Measurements from ENCODE around the gene ATP5F1D.

The ATP5F1D gene

DNA sequence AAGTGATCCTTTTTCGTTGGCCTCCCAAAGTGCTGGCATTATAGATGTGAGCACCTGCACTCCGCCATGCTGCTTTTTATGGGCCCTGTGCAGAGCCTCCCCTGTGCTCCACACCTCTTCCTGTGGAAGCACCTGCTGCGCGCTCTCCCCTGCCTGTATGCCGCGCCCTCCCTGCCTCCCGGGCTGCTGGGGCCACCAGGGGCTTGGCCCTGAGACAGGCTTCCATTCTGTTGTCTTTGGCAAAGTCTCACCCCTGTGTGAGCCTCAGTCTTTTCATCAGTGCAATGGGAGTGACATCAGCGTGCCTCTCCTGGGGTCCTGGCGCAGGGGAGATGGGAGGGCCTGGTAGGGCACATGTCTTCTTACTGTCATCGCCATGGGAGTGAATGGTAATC, 35.1 kb downstream of the ATP5F1D start:
- WGBS (ENCODE audit: extremely low coverage, insufficient coverage, insufficient read length): no CpG with 5 or more reads among the region's 10 CpGs

DNA sequence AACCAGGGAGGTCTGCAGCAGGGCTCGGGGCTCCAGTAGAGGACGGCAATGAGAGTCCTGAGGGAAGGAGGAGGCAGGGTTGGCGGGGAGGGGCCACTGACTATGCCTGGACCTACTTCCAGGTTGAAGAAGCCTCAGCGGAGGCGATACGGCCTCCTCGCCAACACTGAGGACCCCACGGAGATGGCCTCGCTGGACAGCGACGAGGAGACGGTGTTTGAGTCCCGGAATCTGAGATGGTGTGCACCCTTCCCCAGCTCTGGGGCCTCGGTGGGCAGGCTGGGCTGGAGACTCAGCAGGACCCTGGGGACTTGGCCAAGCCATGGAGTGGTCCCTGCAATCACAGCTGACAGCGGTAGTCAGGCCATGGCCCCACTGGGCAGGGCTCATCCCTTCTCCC, 35.5 kb downstream of the ATP5F1D start:
- H2BK12ac ChIP-seq (ENCODE audit: low read length): no peak overlapping the region
- H3K79me1 ChIP-seq (ENCODE audit: low read length): peaks cover 12% of the 10 kb centered on the region
- H2BK120ac ChIP-seq (ENCODE audit: insufficient read depth, low read length, poor library complexity): no peak overlapping the region
- H3K14ac ChIP-seq (ENCODE audit: low read length): no peak overlapping the region
- no peak overlapping the region for H3K27ac ChIP-seq (ENCODE audit: low read depth, low read length)
- H2AK5ac ChIP-seq (ENCODE audit: low read length): no peak overlapping the region
- no peak overlapping the region for H3K23ac ChIP-seq (ENCODE audit: low read length)
- WGBS (ENCODE audit: extremely low coverage, insufficient coverage, insufficient read length): no CpG with 5 or more reads among the region's 15 CpGs
- H3K27me3 ChIP-seq (ENCODE audit: insufficient read depth, low read length): no peaks in the 10 kb centered on the region
- H2BK5ac ChIP-seq (ENCODE audit: low read depth, low read length, poor library complexity): no peak overlapping the region
- no peaks in the 10 kb centered on the region for H3K9me3 ChIP-seq (ENCODE audit: insufficient read depth, low read depth, low read length)
- no peak overlapping the region for H4K8ac ChIP-seq (ENCODE audit: low read depth, low read length)
- no peak overlapping the region for H3K4me2 ChIP-seq (ENCODE audit: low read length)
- H4K12ac ChIP-seq (ENCODE audit: low read depth, low read length): no peak overlapping the region
- H3K9ac ChIP-seq (ENCODE audit: low read length): no peak overlapping the region
- no peak overlapping the region for H3K4me3 ChIP-seq (ENCODE audit: low read depth, low read length)
- no peak overlapping the region for H4K91ac ChIP-seq (ENCODE audit: low read depth, low read length)
- no peak overlapping the region for H2AFZ ChIP-seq (ENCODE audit: insufficient read depth, low read length, poor library complexity)
- H3K79me2 ChIP-seq (ENCODE audit: control insufficient read depth, insufficient read depth, low read length, poor library complexity): peaks cover 10% of the 10 kb centered on the region
- H3K36me3 ChIP-seq (ENCODE audit: control insufficient read depth in 1 of 2, insufficient read depth in 2 of 2, low read length in 2 of 2): peaks cover 39% of the 10 kb centered on the region in 2 experiments
- DNase-seq: no peak
- H3K4ac ChIP-seq (ENCODE audit: low read depth, low read length): no peak overlapping the region
- H3K4me1 ChIP-seq (ENCODE audit: control insufficient read depth in 1 of 2, insufficient read depth in 2 of 2, low read length in 2 of 2): peaks cover 17 to 18% of the 10 kb centered on the region in 2 experiments
- H3K18ac ChIP-seq (ENCODE audit: low read length): peak overlapping the region; percentile 18

More for the DNA sequence above, 35.1 kb downstream of the ATP5F1D start:
- peaks cover 10% of the 10 kb centered on the region for H3K79me2 ChIP-seq (ENCODE audit: control insufficient read depth, insufficient read depth, low read length, poor library complexity)
- H3K18ac ChIP-seq (ENCODE audit: low read length): no peak overlapping the region
- no peak overlapping the region for H2BK120ac ChIP-seq (ENCODE audit: insufficient read depth, low read length, poor library complexity)
- H3K23ac ChIP-seq (ENCODE audit: low read length): no peak overlapping the region
- H4K12ac ChIP-seq (ENCODE audit: low read depth, low read length): peak overlapping the region; percentile 9
- H2BK12ac ChIP-seq (ENCODE audit: low read length): no peak overlapping the region
- H2AK5ac ChIP-seq (ENCODE audit: low read length): no peak overlapping the region
- peaks cover 12% of the 10 kb centered on the region for H3K79me1 ChIP-seq (ENCODE audit: low read length)
- H3K4me2 ChIP-seq (ENCODE audit: low read length): no peak overlapping the region
- H3K9ac ChIP-seq (ENCODE audit: low read length): no peak overlapping the region
- H4K91ac ChIP-seq (ENCODE audit: low read depth, low read length): no peak overlapping the region
- no peak overlapping the region for H2AFZ ChIP-seq (ENCODE audit: insufficient read depth, low read length, poor library complexity)
- H3K4ac ChIP-seq (ENCODE audit: low read depth, low read length): peak overlapping the region; percentile 4
- no peak overlapping the region for H3K4me3 ChIP-seq (ENCODE audit: low read depth, low read length)
- H3K9me3 ChIP-seq (ENCODE audit: insufficient read depth, low read depth, low read length): no peaks in the 10 kb centered on the region
- no peak overlapping the region for H3K14ac ChIP-seq (ENCODE audit: low read length)
- H4K8ac ChIP-seq (ENCODE audit: low read depth, low read length): no peak overlapping the region
- peaks cover 17 to 18% of the 10 kb centered on the region in 2 experiments for H3K4me1 ChIP-seq (ENCODE audit: control insufficient read depth in 1 of 2, insufficient read depth in 2 of 2, low read length in 2 of 2)
- H3K27me3 ChIP-seq (ENCODE audit: insufficient read depth, low read length): no peaks in the 10 kb centered on the region
- peaks cover 43% of the 10 kb centered on the region in 2 experiments for H3K36me3 ChIP-seq (ENCODE audit: control insufficient read depth in 1 of 2, insufficient read depth in 2 of 2, low read length in 2 of 2)
- no peak for DNase-seq
- no peak overlapping the region for H2BK5ac ChIP-seq (ENCODE audit: low read depth, low read length, poor library complexity)
- no peak overlapping the region for H3K27ac ChIP-seq (ENCODE audit: low read depth, low read length)

DNA sequence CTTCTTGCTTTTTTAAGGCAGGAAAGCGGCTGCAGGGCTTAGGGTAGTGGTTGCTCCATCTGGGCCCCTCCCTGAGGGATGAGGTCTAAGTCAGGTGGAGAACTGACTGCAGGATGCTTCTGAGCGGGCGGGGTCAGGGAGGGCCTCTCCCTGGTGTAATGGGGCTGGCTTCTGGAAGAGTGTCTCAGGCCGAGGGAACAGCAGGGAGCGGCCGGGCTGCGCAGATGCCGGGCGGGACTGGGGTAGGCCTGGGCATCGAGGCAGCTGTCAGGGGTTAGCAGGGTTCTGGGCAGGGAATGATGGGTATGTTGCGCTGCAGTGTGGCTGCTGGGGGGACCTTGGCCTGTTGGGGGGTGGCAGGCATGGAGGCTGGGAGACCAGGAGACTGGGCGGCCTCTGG, 36.5 kb downstream of the ATP5F1D start:
- no peak overlapping the region for H3K23ac ChIP-seq (ENCODE audit: low read length)
- H3K27me3 ChIP-seq (ENCODE audit: insufficient read depth, low read length): no peaks in the 10 kb centered on the region
- no peak overlapping the region for H4K8ac ChIP-seq (ENCODE audit: low read depth, low read length)
- no peak overlapping the region for H3K9ac ChIP-seq (ENCODE audit: low read length)
- H2BK120ac ChIP-seq (ENCODE audit: insufficient read depth, low read length, poor library complexity): no peak overlapping the region
- no peak overlapping the region for H4K12ac ChIP-seq (ENCODE audit: low read depth, low read length)
- H3K18ac ChIP-seq (ENCODE audit: low read length): no peak overlapping the region
- peaks cover 10% of the 10 kb centered on the region for H3K79me2 ChIP-seq (ENCODE audit: control insufficient read depth, insufficient read depth, low read length, poor library complexity)
- no peak overlapping the region for H3K4me2 ChIP-seq (ENCODE audit: low read length)
- H3K36me3 ChIP-seq (ENCODE audit: control insufficient read depth in 1 of 2, insufficient read depth in 2 of 2, low read length in 2 of 2): peaks cover 30% of the 10 kb centered on the region in 2 experiments
- no peak overlapping the region for H3K4me3 ChIP-seq (ENCODE audit: low read depth, low read length)
- no peak overlapping the region for H3K4ac ChIP-seq (ENCODE audit: low read depth, low read length)
- DNase-seq: no peak
- no peak overlapping the region for H3K14ac ChIP-seq (ENCODE audit: low read length)
- H3K27ac ChIP-seq (ENCODE audit: low read depth, low read length): no peak overlapping the region
- no peaks in the 10 kb centered on the region for H3K9me3 ChIP-seq (ENCODE audit: insufficient read depth, low read depth, low read length)
- no peak overlapping the region for H4K91ac ChIP-seq (ENCODE audit: low read depth, low read length)
- no CpG with 5 or more reads among the region's 12 CpGs for WGBS (ENCODE audit: extremely low coverage, insufficient coverage, insufficient read length)
- no peak overlapping the region for H2BK12ac ChIP-seq (ENCODE audit: low read length)
- H2BK5ac ChIP-seq (ENCODE audit: low read depth, low read length, poor library complexity): no peak overlapping the region
- peaks cover 17 to 18% of the 10 kb centered on the region in 2 experiments for H3K4me1 ChIP-seq (ENCODE audit: control insufficient read depth in 1 of 2, insufficient read depth in 2 of 2, low read length in 2 of 2)
- H3K79me1 ChIP-seq (ENCODE audit: low read length): peaks cover 12% of the 10 kb centered on the region
- no peak overlapping the region for H2AFZ ChIP-seq (ENCODE audit: insufficient read depth, low read length, poor library complexity)
- no peak overlapping the region for H2AK5ac ChIP-seq (ENCODE audit: low read length)

DNA sequence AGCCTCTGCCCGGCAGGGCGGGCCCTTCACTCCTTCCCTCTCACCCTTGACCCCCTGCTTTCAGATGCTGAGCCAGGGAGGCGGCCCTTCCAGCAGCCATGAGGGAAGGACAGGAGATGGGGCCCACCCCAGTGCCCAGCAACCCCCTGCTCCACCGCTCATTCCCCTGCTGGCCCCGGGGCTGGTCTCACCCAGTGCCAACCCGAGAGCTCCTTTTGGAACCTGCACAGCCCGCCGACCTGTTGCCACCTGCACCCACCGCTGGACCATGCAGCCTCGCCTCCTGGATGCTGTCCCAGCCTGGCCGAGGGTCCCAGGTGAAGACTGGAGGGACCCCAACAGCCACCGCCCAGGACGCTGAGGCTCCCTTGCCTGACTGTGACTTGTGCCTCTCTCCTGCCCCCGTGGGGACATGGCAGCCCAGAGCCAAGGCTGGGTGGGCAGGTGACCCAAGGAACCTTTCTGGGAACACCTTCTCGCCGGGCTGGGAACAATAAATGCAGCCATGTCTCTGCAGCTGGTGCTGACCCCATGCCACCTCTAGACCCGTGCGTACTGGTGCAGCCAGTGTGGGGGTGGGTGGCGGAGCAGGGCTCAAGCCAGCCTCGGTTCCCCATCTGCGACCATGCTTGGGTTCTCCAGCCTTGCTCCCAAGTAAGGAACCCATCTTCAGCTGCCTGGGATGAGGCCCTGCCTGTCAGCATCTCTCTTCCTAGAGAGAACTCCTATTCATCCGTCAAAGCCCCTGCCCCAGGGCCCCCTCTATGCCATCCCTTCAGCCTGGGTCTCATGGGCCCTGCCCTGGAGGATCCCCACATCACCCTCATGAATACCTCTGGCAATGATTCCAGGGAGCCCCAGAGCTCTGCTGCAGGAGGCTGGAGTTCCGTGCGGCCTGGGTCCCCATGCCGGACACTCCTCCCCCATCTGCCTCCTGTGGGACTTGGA, 37.4 kb downstream of the ATP5F1D start:
- H2AFZ ChIP-seq (ENCODE audit: insufficient read depth, low read length, poor library complexity): no peak overlapping the region
- H4K91ac ChIP-seq (ENCODE audit: low read depth, low read length): no peak overlapping the region
- H3K4me2 ChIP-seq (ENCODE audit: low read length): no peak overlapping the region
- H3K23ac ChIP-seq (ENCODE audit: low read length): no peak overlapping the region
- no peak overlapping the region for H3K27ac ChIP-seq (ENCODE audit: low read depth, low read length)
- no peak overlapping the region for H2BK120ac ChIP-seq (ENCODE audit: insufficient read depth, low read length, poor library complexity)
- H4K8ac ChIP-seq (ENCODE audit: low read depth, low read length): no peak overlapping the region
- H2AK5ac ChIP-seq (ENCODE audit: low read length): no peak overlapping the region
- peaks cover 10% of the 10 kb centered on the region for H3K79me2 ChIP-seq (ENCODE audit: control insufficient read depth, insufficient read depth, low read length, poor library complexity)
- H2BK5ac ChIP-seq (ENCODE audit: low read depth, low read length, poor library complexity): no peak overlapping the region
- H3K4ac ChIP-seq (ENCODE audit: low read depth, low read length): no peak overlapping the region
- no peak overlapping the region for H3K18ac ChIP-seq (ENCODE audit: low read length)
- no peak overlapping the region for H4K12ac ChIP-seq (ENCODE audit: low read depth, low read length)
- DNase-seq: no peak
- peaks cover 21% of the 10 kb centered on the region in 2 experiments for H3K36me3 ChIP-seq (ENCODE audit: control insufficient read depth in 1 of 2, insufficient read depth in 2 of 2, low read length in 2 of 2)
- peak overlapping the region; percentile 18 for H3K4me3 ChIP-seq (ENCODE audit: low read depth, low read length)
- H3K14ac ChIP-seq (ENCODE audit: low read length): no peak overlapping the region
- no peak overlapping the region for H3K9ac ChIP-seq (ENCODE audit: low read length)
- peaks cover 12% of the 10 kb centered on the region for H3K79me1 ChIP-seq (ENCODE audit: low read length)
- WGBS (ENCODE audit: extremely low coverage, insufficient coverage, insufficient read length): no CpG with 5 or more reads among the region's 25 CpGs
- H3K9me3 ChIP-seq (ENCODE audit: insufficient read depth, low read depth, low read length): no peaks in the 10 kb centered on the region
- H3K4me1 ChIP-seq (ENCODE audit: control insufficient read depth in 1 of 2, insufficient read depth in 2 of 2, low read length in 2 of 2): peaks cover 17% of the 10 kb centered on the region in 2 experiments
- no peak overlapping the region for H2BK12ac ChIP-seq (ENCODE audit: low read length)
- H3K27me3 ChIP-seq (ENCODE audit: insufficient read depth, low read length): no peaks in the 10 kb centered on the region
